GM21381 (cell line): ENCODE measurements around the gene PROP1.
"Not testable (repeated sequence)": the region's sequence is repeated elsewhere in the genome, so short reads cannot be mapped to it uniquely, and the experiment has no call there.

Experiments used
- ATAC-seq: cut with Tn5 transposase; IDR thresholded peaks from one replicate; pipeline ENCODE4 v1.9.1; 2021; ENCODE audit warnings: mild to moderate bottlenecking, moderate library complexity; ENCODE audit not compliant: unreplicated experiment

PROP1 gene

GRCh38 chr5:177945601-177946283 is 50.3 kb downstream of the PROP1 start:
- not testable (repeated sequence) for ATAC-seq

- not testable (repeated sequence) for ATAC-seq
Observed at GRCh38 chr5:177945145-177945544, 50.9 kb downstream of the PROP1 start.

GRCh38 chr5:177943805-177944736 is 52.0 kb downstream of the PROP1 start:
- peak; percentile 49 for ATAC-seq

GRCh38 chr5:177942896-177943295 is 53.1 kb downstream of the PROP1 start:
- not testable (repeated sequence) for ATAC-seq
